CD4-positive, alpha-beta T cell treated with Interleukin-2 at 100 ng/mL for 4 hours (primary cell): ENCODE data around the gene SHFL.

Experiments used
- DNase-seq: peaks from one replicate; pipeline ENCODE4 v3.0.0-alpha.2; 2020; ENCODE audit warnings: low spot score

SHFL gene

DNA sequence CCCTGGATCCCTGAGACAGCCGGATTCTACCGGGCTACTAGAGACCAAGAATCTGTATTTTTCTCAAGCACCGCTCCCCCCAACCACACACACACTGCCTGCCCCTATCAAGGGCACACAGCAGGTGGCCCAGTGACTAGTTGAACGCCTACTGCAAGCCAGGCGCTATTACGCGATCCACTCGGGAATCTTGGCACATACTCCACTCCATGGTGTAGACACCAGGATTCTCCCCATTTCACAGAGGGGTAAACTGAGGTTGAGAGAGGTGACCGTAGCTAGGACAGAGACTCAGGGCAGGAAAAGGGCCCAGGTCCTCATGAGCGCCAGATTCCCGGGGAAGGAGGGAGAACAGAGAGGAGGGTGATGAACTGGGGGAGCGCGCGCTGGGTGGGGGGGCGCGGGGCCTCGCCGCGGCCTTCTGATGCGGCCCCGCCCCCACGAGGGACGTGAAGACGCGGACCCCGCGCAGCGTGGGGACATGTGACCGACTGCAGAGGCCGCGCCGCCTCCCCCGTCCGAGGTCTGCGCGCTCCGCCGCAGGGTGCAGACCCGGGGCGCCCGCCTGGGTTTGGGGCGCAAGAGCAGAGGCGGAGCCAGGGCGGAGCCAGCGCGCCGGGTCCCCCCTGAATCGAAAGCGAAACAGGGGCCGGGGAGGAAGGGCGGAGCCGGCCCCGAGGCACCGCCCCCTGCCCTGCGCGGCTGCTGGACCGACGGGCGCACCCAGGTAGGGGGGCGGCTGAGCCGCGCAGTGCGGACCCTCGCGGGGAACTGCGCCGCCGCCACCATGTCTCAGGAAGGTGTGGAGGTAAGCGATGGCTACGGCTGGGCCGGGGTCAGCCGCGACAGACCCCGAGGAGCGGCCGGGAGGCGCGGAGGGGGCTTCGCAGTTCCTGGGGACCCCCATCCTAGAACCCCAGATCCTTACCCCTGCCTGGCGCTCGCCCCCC, at the start of gene SHFL:
Gene SHFL (plus strand): TSS at position 677 of the 950 bp plus-strand sequence. CDS start 111 bp downstream, at position 788.
- DNase-seq: peak; percentile 87

DNA sequence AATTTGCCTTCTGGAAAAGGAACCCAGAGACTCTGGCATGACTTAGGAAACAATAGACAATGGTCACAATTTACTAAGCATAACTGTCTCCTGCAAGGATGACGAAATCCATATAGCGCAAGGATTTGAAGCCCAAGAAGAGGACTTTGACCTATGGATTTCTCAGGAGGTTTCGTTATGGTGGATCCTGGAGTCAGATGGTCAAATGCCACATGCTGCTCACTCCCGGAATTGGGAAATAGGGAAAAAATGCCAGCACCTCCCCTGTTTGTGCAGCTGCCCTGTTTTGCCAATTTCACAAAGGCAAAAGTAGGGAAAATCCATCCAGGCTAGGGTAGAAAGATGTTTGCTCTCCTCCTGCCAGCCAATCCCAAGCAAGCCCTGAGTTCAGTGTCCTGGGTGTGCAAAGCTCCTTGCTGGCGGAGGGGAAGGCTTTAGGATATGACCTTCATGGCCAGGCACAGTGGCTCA, 49.5 kb upstream of the SHFL start:
- no peak for DNase-seq

- no peak for DNase-seq
These were observed 48.8 kb upstream of the SHFL start for GRCh38 chr19:10037367-10037766.

- no peak for DNase-seq
These were observed 48.3 kb upstream of the SHFL start for GRCh38 chr19:10037809-10038208.

- no peak for DNase-seq
These were observed 42.7 kb upstream of the SHFL start for GRCh38 chr19:10043286-10043927.

DNA sequence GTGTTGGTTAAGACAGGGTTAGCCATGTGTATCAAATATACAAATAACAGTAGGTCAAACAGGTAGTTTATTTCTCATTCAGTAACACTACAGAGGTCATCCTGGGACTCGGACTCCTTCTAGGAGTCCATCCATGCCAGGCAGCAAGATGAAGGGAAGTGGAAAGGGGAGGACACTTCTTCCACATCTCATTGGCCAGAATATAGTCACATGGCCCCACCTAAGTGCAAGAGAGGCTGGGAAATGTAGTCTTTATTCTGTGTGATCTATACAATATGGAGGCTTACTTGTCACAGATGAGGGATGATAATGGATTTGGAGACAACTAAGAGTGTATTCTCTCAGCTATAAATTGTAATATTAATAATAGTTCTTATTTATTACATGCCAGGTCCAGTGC, 41.7 kb upstream of the SHFL start:
- no peak for DNase-seq

- no peak for DNase-seq
These were observed 40.7 kb upstream of the SHFL start for GRCh38 chr19:10045371-10045770.

GRCh38 chr19:10049626-10050025, 36.5 kb upstream of the SHFL start:
- no peak for DNase-seq

DNA sequence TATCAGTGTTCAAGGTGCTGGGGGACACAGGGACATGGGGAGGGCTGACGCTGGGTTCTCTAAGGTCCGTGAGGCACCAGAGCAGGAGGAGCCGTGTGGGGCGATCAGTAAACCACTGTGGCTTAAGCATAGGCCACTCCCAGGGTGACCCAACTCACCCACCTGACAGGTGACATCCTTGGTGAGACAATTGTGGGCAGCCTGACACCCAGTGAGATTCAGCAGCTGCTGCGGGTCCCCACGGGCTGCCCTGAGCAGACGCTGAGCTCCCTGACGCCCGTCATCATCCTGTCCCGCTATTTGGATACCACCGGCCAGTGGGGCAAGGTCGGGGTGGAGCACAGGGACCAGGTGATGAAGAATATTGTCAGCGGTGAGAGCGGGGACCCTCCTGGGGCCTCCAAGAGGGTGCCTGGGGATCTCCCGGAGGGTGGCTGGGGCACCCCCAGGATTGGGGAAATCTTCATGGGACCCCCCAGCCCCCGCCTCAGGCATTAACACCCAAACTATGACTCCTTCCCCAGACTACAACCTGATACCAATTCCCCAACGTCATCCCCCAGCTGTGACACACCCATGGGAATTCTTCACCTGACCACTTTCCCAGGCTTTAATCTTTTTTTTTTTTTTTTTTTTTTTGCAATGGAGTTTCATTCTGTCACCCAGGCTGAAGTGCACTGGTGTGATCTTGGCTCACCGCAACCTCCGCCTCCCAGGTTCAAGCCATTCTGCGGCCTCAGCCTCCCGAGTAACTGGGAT, 33.3 kb upstream of the SHFL start:
- no peak for DNase-seq

GRCh38 chr19:10061717-10062310, 24.3 kb upstream of the SHFL start:
- DNase-seq: no peak

GRCh38 chr19:10068205-10068604, 17.9 kb upstream of the SHFL start:
- peak; percentile 10 for DNase-seq

- DNase-seq: no peak
These were observed 17.1 kb upstream of the SHFL start for GRCh38 chr19:10069046-10069445.

DNA sequence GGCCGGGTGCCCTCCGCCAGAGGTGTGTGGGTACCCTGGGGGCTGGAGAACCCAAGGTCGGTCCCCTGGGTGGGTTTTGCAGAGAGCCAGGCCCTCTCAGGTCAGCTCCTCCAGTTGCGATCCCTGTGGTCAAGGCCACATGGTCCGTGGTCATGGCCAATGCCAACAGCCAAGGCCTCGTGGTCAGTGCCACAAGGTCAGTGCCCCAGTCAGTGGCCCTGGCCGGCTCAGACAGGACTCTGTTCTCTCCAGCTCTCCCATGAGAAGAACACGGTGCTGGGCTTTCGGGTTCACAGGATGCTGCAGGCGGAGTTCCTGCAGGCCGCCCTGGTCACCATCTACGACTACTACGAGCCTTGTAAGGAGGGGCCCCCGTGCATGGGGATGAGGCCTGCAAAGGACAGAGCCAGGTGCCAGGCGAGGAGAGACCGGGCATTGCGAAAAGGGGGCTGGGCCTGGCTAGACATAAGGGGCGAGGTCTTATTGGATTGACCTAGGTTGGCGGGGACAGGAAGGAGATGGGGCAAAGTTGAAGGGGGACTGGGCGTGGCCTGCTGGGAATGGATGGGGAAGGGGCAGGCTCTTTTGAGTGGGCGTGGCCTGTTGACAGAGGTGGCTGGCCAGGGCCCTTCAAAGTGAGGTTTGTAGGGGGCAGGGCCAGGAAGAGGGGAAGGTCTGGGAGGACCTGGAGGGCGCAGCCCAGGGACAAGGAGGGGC, 15.2 kb upstream of the SHFL start:
- DNase-seq: no peak

DNA sequence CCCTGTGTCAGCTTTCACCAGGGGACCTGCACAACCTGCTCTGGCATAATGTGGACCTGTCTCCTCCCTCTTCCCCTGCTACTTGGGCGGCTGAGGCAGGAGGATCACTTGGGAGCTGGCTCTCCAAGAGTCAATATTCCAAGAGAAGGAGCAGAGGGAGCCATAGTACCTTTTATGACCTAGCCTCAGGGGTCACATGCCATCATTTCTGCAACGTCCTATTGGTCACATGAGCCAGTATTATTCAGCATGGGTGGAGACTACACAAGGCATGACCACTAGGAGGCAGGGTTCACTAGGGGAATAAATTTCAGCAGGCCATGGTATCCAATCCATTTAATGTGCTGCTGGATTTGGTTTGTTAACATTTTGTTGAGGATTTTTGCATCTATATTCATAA, 12.0 kb upstream of the SHFL start:
- peak; percentile 64 for DNase-seq

GRCh38 chr19:10076535-10076934, 9.6 kb upstream of the SHFL start:
- no peak for DNase-seq

- DNase-seq: no peak
These were observed 7.8 kb upstream of the SHFL start for GRCh38 chr19:10078329-10078728.

DNA sequence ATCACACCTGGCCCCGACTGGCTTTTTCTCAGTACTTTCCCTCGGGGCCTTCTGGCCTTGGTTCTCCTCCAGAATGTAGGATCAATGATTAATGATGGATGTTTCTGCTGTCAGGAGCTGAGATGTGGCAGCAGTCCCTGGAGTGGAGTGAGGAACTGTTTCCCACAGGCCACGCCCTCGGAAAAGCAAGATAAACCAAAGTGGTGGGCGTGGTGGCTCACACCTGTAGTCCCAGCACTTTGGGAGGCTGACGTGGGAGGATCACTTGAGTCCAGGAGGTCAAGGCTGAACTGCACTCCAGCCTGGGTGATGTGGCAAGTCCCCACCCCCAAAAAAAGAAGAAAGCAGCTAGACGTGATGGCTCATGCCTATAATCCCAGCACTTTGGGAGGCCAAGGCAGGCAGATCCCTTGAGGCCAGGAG, 7.1 kb upstream of the SHFL start:
- DNase-seq: no peak

DNA sequence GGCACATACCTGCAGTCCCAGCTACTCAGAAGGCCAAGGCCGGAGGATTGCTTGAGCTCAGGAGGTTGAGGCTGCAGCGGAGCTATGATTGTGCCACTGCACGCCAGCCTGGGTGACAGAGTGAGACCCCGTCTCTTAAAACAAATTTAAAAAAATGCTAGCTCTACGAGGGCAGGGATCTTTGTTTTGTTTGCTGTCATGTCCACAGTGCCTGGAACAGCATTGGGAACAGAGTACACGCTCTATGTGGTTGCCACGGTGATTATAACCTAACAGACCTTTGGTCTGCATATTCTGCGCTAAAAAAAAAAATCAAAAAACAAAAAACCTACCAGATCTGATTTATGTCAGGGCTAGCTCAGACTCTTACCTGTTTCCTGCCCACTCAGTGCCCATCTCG, 2.2 kb upstream of the SHFL start:
- no peak for DNase-seq

GRCh38 chr19:10084803-10085202, 1.3 kb upstream of the SHFL start:
- DNase-seq: no peak

DNA sequence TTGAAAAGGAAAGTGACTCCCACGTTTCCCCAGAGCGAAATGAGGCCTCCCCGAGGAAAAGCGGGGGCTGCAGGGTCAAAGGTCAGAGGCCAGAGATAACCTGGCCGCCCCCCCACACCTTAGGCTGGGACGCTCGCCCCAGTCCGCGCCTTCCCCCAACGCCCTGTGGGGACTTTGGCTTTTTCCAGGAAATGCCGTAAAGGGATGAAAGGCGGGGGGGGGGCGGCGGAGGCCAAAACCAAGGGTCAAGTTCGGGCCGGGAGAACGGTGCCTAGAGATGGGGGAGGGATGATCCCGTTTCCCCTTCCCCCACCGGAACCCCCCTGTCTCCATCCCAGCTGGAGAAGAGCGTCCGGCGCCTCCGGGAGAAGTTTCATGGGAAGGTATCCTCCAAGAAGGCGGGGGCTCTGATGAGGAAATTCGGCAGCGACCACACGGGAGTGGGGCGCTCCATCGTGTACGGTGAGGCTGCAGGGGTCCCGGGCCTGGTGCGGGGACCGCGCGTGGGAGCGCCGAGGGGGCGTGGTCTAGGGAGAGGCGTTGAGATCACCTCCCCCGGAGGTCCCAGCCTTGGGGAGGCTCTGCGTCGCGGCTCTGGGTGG, 575 bp downstream of the SHFL start:
- DNase-seq: peak; percentile 30
